Neural crest cell (in vitro differentiated cells): Measurements from ENCODE around the gene MECR. TPM values are rescaled to one million over a fixed set of nuclear protein-coding genes. Genes with fewer than 3 reads are reported as not detected.

Source experiments
- DNase-seq: peaks from one replicate; pipeline ENCODE4 v3.0.0; 2021; ENCODE audit warnings: low read depth, mixed read lengths, low spot score
- H3K27ac Mint-ChIP-seq: one replicate; pipeline ENCODE4 v1.8.0; 2021; ENCODE audit warnings: mild to moderate bottlenecking, mixed read lengths; ENCODE audit not compliant: unreplicated experiment
- H3K27me3 Mint-ChIP-seq: 2 replicates; pipeline ENCODE4 v1.8.0; 2021; ENCODE audit warnings: low read depth, mild to moderate bottlenecking, mixed read lengths
- H3K36me3 Mint-ChIP-seq: 2 replicates; pipeline ENCODE4 v1.8.0; 2021; ENCODE audit warnings: low read depth, mild to moderate bottlenecking, mixed read lengths
- H3K4me1 Mint-ChIP-seq: 2 replicates; pipeline ENCODE4 v1.8.0; 2021; ENCODE audit warnings: mixed read lengths
- H3K4me3 Mint-ChIP-seq: one replicate; pipeline ENCODE4 v1.8.0; 2021; ENCODE audit warnings: mild to moderate bottlenecking, mixed read lengths
- H3K9me3 Mint-ChIP-seq: 2 replicates; pipeline ENCODE4 v1.8.0; 2021; ENCODE audit warnings: mixed read lengths
- CTCF ChIP-seq: fragments of 200-600 bp; sonication (generic); conservative IDR thresholded peaks from 2 replicates; pipeline ENCODE4 v1.5.0; 2021; ENCODE audit warnings: antibody characterized with exemption, mild to moderate bottlenecking
- total RNA-seq: library from RNA; stranded (reverse); gene quantifications from 2 replicates; pipeline ENCODE4 v1.2.1, GENCODE V29; 2021

The MECR gene
- total RNA-seq, 1 donor from 2014 or later = 24.6 TPM

- H3K36me3 Mint-ChIP-seq = no peaks in the 10 kb centered on the region
- no peak overlapping the region for H3K27ac Mint-ChIP-seq
- H3K4me3 Mint-ChIP-seq = peak overlapping the region; percentile 41
Observed at GRCh38 chr1:29258189-29258975, 27.6 kb upstream of the MECR start.

GRCh38 chr1:29256979-29257804 lies 26.5 kb upstream of the MECR start:
- Mint-ChIP-seq H3K27me3 (peaks cover 46% of the 10 kb centered on the region), H3K36me3 (no peaks in the 10 kb centered on the region), H3K4me1 (peaks cover 20% of the 10 kb centered on the region), H3K4me3 (no peak overlapping the region), H3K27ac (peak overlapping the region; percentile 59), H3K9me3 (no peaks in the 10 kb centered on the region)
- no peak for DNase-seq
- TF ChIP-seq CTCF = no peak

More at GRCh38 chr1:29258189-29258975, 27.6 kb upstream of the MECR start:
- Mint-ChIP-seq H3K4me1 (peaks cover 20% of the 10 kb centered on the region), H3K9me3 (no peaks in the 10 kb centered on the region), H3K27me3 (peaks cover 51% of the 10 kb centered on the region)
- DNase-seq = no peak
- TF ChIP-seq CTCF = no peak

GRCh38 chr1:29256394-29256793 lies 25.7 kb upstream of the MECR start:
- H3K4me1 Mint-ChIP-seq = peaks cover 20% of the 10 kb centered on the region
- no peaks in the 10 kb centered on the region for H3K9me3 Mint-ChIP-seq
- no peak overlapping the region for H3K27ac Mint-ChIP-seq
- peak; percentile 29 for TF ChIP-seq CTCF
- DNase-seq = no peak
- H3K4me3 Mint-ChIP-seq = no peak overlapping the region
- no peaks in the 10 kb centered on the region for H3K36me3 Mint-ChIP-seq
- peaks cover 38% of the 10 kb centered on the region for H3K27me3 Mint-ChIP-seq

GRCh38 chr1:29255134-29255666 lies 24.5 kb upstream of the MECR start:
- no peak overlapping the region for H3K4me3 Mint-ChIP-seq
- H3K27me3 Mint-ChIP-seq = peaks cover 30% of the 10 kb centered on the region
- H3K36me3 Mint-ChIP-seq = no peaks in the 10 kb centered on the region
- H3K27ac Mint-ChIP-seq = no peak overlapping the region
- no peaks in the 10 kb centered on the region for H3K9me3 Mint-ChIP-seq
- no peak for TF ChIP-seq CTCF
- no peak for DNase-seq
- peaks cover 24% of the 10 kb centered on the region for H3K4me1 Mint-ChIP-seq

GRCh38 chr1:29254346-29254745 lies 23.6 kb upstream of the MECR start:
- no peak for DNase-seq
- peaks cover 27% of the 10 kb centered on the region for H3K27me3 Mint-ChIP-seq
- H3K36me3 Mint-ChIP-seq = no peaks in the 10 kb centered on the region
- peaks cover 32% of the 10 kb centered on the region for H3K4me1 Mint-ChIP-seq
- H3K4me3 Mint-ChIP-seq = no peak overlapping the region
- H3K9me3 Mint-ChIP-seq = no peaks in the 10 kb centered on the region
- H3K27ac Mint-ChIP-seq = no peak overlapping the region
- TF ChIP-seq CTCF = no peak
